Measurements from ENCODE around the gene HTATSF1. TPM values are rescaled to one million over a fixed set of nuclear protein-coding genes. Genes with fewer than 3 reads are reported as not detected.

The HTATSF1 gene
- total and polyA plus RNA-seq, 4 donors = 28.0 to 65.4 (median 30.2) TPM

- Histone ChIP-seq H3K27me3 (ENCODE audit: control insufficient read depth in 1 of 2, insufficient read depth in 2 of 2, low read length in 1 of 2) (no peaks in the 10 kb centered on the region), H3K9me3 (ENCODE audit: control insufficient read depth, low read length) (no peaks in the 10 kb centered on the region), H3K4me1 (ENCODE audit: control insufficient read depth in 1 of 2, insufficient read depth in 2 of 2, low read length in 2 of 2) (no peaks in the 10 kb centered on the region), H3K36me3 (ENCODE audit: control insufficient read depth in 1 of 2, insufficient read depth in 2 of 2, low read length in 1 of 2) (no peaks in the 10 kb centered on the region), H3K4me3 (ENCODE audit: low read length in 2 of 2) (no peak overlapping the region), H3K27ac (ENCODE audit: low read depth in 1 of 2, low read length in 2 of 2) (no peak overlapping the region)
- DNase-seq = no peak
- intact Hi-C loops (cut with DNase I) = no loop called here
- no peak for ATAC-seq (ENCODE audit: low FRiP score)
- 62 to 75% methylated on average over 3 of the region's 3 CpGs for WGBS, 2 donors
These were observed 32.8 kb upstream of the HTATSF1 start for GRCh38 chrX:136464589-136464988.

- Histone ChIP-seq H3K27me3 (ENCODE audit: control insufficient read depth in 1 of 2, insufficient read depth in 2 of 2, low read length in 1 of 2) (no peaks in the 10 kb centered on the region), H3K27ac (ENCODE audit: low read depth in 1 of 2, low read length in 2 of 2) (no peak overlapping the region), H3K4me3 (ENCODE audit: low read length in 2 of 2) (no peak overlapping the region), H3K36me3 (ENCODE audit: control insufficient read depth in 1 of 2, insufficient read depth in 2 of 2, low read length in 1 of 2) (no peaks in the 10 kb centered on the region), H3K4me1 (ENCODE audit: control insufficient read depth in 1 of 2, insufficient read depth in 2 of 2, low read length in 2 of 2) (no peaks in the 10 kb centered on the region), H3K9me3 (ENCODE audit: control insufficient read depth, low read length) (no peaks in the 10 kb centered on the region)
- intact Hi-C loops (cut with DNase I) = no loop called here
- DNase-seq (no peak), ATAC-seq (ENCODE audit: low FRiP score) (no peak)
- WGBS, 2 donors = 45 to 85% methylated on average over 3 of the region's 3 CpGs
These were observed 30.1 kb upstream of the HTATSF1 start for GRCh38 chrX:136467303-136467702.

- 67 to 94% methylated on average over 2 of the region's 2 CpGs for WGBS, 2 donors
- Histone ChIP-seq H3K27me3 (ENCODE audit: control insufficient read depth in 1 of 2, insufficient read depth in 2 of 2, low read length in 1 of 2) (no peaks in the 10 kb centered on the region), H3K36me3 (ENCODE audit: control insufficient read depth in 1 of 2, insufficient read depth in 2 of 2, low read length in 1 of 2) (no peaks in the 10 kb centered on the region), H3K4me3 (ENCODE audit: low read length in 2 of 2) (no peak overlapping the region), H3K27ac (ENCODE audit: low read depth in 1 of 2, low read length in 2 of 2) (no peak overlapping the region), H3K9me3 (ENCODE audit: control insufficient read depth, low read length) (no peaks in the 10 kb centered on the region), H3K4me1 (ENCODE audit: control insufficient read depth in 1 of 2, insufficient read depth in 2 of 2, low read length in 2 of 2) (no peaks in the 10 kb centered on the region)
- ATAC-seq (ENCODE audit: low FRiP score) (no peak), DNase-seq (no peak)
- intact Hi-C loops (cut with DNase I) = no loop called here
These were observed 28.8 kb upstream of the HTATSF1 start for GRCh38 chrX:136468391-136469103.

- no peaks in the 10 kb centered on the region for H3K27me3 ChIP-seq (ENCODE audit: control insufficient read depth in 1 of 2, insufficient read depth in 2 of 2, low read length in 1 of 2)
- no peak overlapping the region for H3K27ac ChIP-seq (ENCODE audit: low read depth in 1 of 2, low read length in 2 of 2)
- no peaks in the 10 kb centered on the region for H3K9me3 ChIP-seq (ENCODE audit: control insufficient read depth, low read length)
- H3K36me3 ChIP-seq (ENCODE audit: control insufficient read depth in 1 of 2, insufficient read depth in 2 of 2, low read length in 1 of 2) = no peaks in the 10 kb centered on the region
- no peaks in the 10 kb centered on the region for H3K4me1 ChIP-seq (ENCODE audit: control insufficient read depth in 1 of 2, insufficient read depth in 2 of 2, low read length in 2 of 2)
- 65 to 88% methylated on average over 4 of the region's 4 CpGs for WGBS, 2 donors
- no peak for DNase-seq
- intact Hi-C loops (cut with DNase I) = no loop called here
- H3K4me3 ChIP-seq (ENCODE audit: low read length in 2 of 2) = no peak overlapping the region
- ATAC-seq (ENCODE audit: low FRiP score) = no peak
These were observed 23.7 kb upstream of the HTATSF1 start for GRCh38 chrX:136473663-136474062.

GRCh38 chrX:136475236-136475635, 22.2 kb upstream of the HTATSF1 start:
- Histone ChIP-seq H3K36me3 (ENCODE audit: control insufficient read depth in 1 of 2, insufficient read depth in 2 of 2, low read length in 1 of 2) (no peaks in the 10 kb centered on the region), H3K4me1 (ENCODE audit: control insufficient read depth in 1 of 2, insufficient read depth in 2 of 2, low read length in 2 of 2) (peaks cover 0 to 1% of the 10 kb centered on the region in 2 donors), H3K27ac (ENCODE audit: low read depth in 1 of 2, low read length in 2 of 2) (no peak overlapping the region), H3K4me3 (ENCODE audit: low read length in 2 of 2) (no peak overlapping the region), H3K9me3 (ENCODE audit: control insufficient read depth, low read length) (no peaks in the 10 kb centered on the region), H3K27me3 (ENCODE audit: control insufficient read depth in 1 of 2, insufficient read depth in 2 of 2, low read length in 1 of 2) (no peaks in the 10 kb centered on the region)
- DNase-seq (no peak), ATAC-seq (ENCODE audit: low FRiP score) (no peak)
- intact Hi-C loops (cut with DNase I) = no loop called here
- WGBS, 2 donors = 48 to 77% methylated on average over 3 of the region's 3 CpGs

- intact Hi-C loops (cut with DNase I) = no loop called here
- 81 to 93% methylated on average over 2 of the region's 2 CpGs for WGBS, 2 donors
- no peaks in the 10 kb centered on the region for H3K9me3 ChIP-seq (ENCODE audit: control insufficient read depth, low read length)
- no peaks in the 10 kb centered on the region for H3K36me3 ChIP-seq (ENCODE audit: control insufficient read depth in 1 of 2, insufficient read depth in 2 of 2, low read length in 1 of 2)
- H3K27ac ChIP-seq (ENCODE audit: low read depth in 1 of 2, low read length in 2 of 2) = no peak overlapping the region
- DNase-seq (no peak), ATAC-seq (ENCODE audit: low FRiP score) (no peak)
- H3K4me1 ChIP-seq (ENCODE audit: control insufficient read depth in 1 of 2, insufficient read depth in 2 of 2, low read length in 2 of 2) = peaks cover 0 to 3% of the 10 kb centered on the region in 2 donors
- H3K27me3 ChIP-seq (ENCODE audit: control insufficient read depth in 1 of 2, insufficient read depth in 2 of 2, low read length in 1 of 2) = no peaks in the 10 kb centered on the region
- no peak overlapping the region for H3K4me3 ChIP-seq (ENCODE audit: low read length in 2 of 2)
These were observed 20.9 kb upstream of the HTATSF1 start for GRCh38 chrX:136476501-136476900.

- Histone ChIP-seq H3K4me1 (ENCODE audit: control insufficient read depth in 1 of 2, insufficient read depth in 2 of 2, low read length in 2 of 2) (peaks cover 0 to 3% of the 10 kb centered on the region in 2 donors), H3K27ac (ENCODE audit: low read depth in 1 of 2, low read length in 2 of 2) (no peak overlapping the region), H3K4me3 (ENCODE audit: low read length in 2 of 2) (no peak overlapping the region), H3K27me3 (ENCODE audit: control insufficient read depth in 1 of 2, insufficient read depth in 2 of 2, low read length in 1 of 2) (no peaks in the 10 kb centered on the region), H3K36me3 (ENCODE audit: control insufficient read depth in 1 of 2, insufficient read depth in 2 of 2, low read length in 1 of 2) (no peaks in the 10 kb centered on the region), H3K9me3 (ENCODE audit: control insufficient read depth, low read length) (no peaks in the 10 kb centered on the region)
- 70 to 82% methylated on average over 2 of the region's 2 CpGs for whole genome bisulfite sequencing, 2 donors
- DNase-seq (no peak), ATAC-seq (ENCODE audit: low FRiP score) (no peak)
- intact Hi-C loops (cut with DNase I) = no loop called here
These were observed 20.4 kb upstream of the HTATSF1 start for GRCh38 chrX:136477026-136477425.

GRCh38 chrX:136480383-136480782, 17.0 kb upstream of the HTATSF1 start:
- Histone ChIP-seq H3K27me3 (ENCODE audit: control insufficient read depth in 1 of 2, insufficient read depth in 2 of 2, low read length in 1 of 2) (no peaks in the 10 kb centered on the region), H3K4me3 (ENCODE audit: low read length in 2 of 2) (no peak overlapping the region), H3K27ac (ENCODE audit: low read depth in 1 of 2, low read length in 2 of 2) (no peak overlapping the region), H3K36me3 (ENCODE audit: control insufficient read depth in 1 of 2, insufficient read depth in 2 of 2, low read length in 1 of 2) (no peaks in the 10 kb centered on the region), H3K4me1 (ENCODE audit: control insufficient read depth in 1 of 2, insufficient read depth in 2 of 2, low read length in 2 of 2) (peaks cover 0 to 3% of the 10 kb centered on the region in 2 donors), H3K9me3 (ENCODE audit: control insufficient read depth, low read length) (no peaks in the 10 kb centered on the region)
- ATAC-seq (ENCODE audit: low FRiP score) (peak; percentile 57), DNase-seq (no peak)
- intact Hi-C loops (cut with DNase I) = no loop called here
- WGBS, 2 donors = 5 to 9% methylated on average over 4 of the region's 4 CpGs

- H3K27me3 ChIP-seq (ENCODE audit: control insufficient read depth in 1 of 2, insufficient read depth in 2 of 2, low read length in 1 of 2) = no peaks in the 10 kb centered on the region
- WGBS, 2 donors = 60 to 64% methylated on average over 4 of the region's 4 CpGs
- DNase-seq = no peak
These were observed 9.7 kb upstream of the HTATSF1 start, which contains the start of gene BRS3 for GRCh38 chrX:136487647-136488046. Gene BRS3, plus strand, starts transcription at chrX:136487947. Its CDS starts 168 bp downstream, at chrX:136488115.

More at GRCh38 chrX:136487647-136488046, 9.7 kb upstream of the HTATSF1 start, which contains the start of gene BRS3:
- Histone ChIP-seq H3K4me3 (ENCODE audit: low read length in 2 of 2) (no peak within 1 kb of the TSS), H3K4me1 (ENCODE audit: control insufficient read depth in 1 of 2, insufficient read depth in 2 of 2, low read length in 2 of 2) (no peaks in the 10 kb centered on the region), H3K36me3 (ENCODE audit: control insufficient read depth in 1 of 2, insufficient read depth in 2 of 2, low read length in 1 of 2) (no peaks in the 10 kb centered on the region), H3K27ac (ENCODE audit: low read depth in 1 of 2, low read length in 2 of 2) (no peak within 1 kb of the TSS), H3K9me3 (ENCODE audit: control insufficient read depth, low read length) (no peaks in the 10 kb centered on the region)
- ATAC-seq (ENCODE audit: low FRiP score) = no peak
- intact Hi-C loops (cut with DNase I) = no loop called here

All from aorta (tissue), 5 donors.